Ramos (cell line): ENCODE measurements around the gene SLC24A5.

ENCODE experiments used
- in situ Hi-C: fragments of 300-500 bp; cut with MboI; formaldehyde crosslinking; loops from one replicate; pipeline ENCODE4 v1.14.3; 2022; ENCODE audit warnings: low sequenced_read_pairs; ENCODE audit not compliant: unreplicated experiment

SLC24A5 gene

GRCh38 chr15:48120745-48121144 lies at the start of gene SLC24A5:
SLC24A5 (plus strand) TSS chr15:48120990; CDS start chr15:48121045, 55 bp downstream.
- in situ Hi-C loops: no loop called here

DNA sequence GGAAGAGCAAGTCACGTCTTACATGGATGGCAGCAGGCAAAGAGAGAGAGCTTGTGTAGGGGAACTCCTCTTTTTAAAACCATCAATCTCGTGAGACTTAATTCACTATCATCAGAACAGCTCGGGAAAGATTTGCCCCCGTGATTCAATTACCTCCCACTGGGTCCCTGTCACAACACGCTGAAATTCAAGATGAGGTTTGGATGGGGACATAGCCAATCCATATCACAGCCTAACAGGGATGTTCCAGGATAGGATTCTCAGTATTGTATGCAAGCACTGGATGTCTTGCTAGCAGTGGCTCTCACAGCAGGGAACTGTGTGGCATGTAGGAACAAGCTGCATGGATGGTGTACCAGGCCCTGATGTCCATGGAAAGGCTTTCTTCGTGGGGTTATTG lies 47.8 kb upstream of the SLC24A5 start:
- in situ Hi-C loops: no loop called here

DNA sequence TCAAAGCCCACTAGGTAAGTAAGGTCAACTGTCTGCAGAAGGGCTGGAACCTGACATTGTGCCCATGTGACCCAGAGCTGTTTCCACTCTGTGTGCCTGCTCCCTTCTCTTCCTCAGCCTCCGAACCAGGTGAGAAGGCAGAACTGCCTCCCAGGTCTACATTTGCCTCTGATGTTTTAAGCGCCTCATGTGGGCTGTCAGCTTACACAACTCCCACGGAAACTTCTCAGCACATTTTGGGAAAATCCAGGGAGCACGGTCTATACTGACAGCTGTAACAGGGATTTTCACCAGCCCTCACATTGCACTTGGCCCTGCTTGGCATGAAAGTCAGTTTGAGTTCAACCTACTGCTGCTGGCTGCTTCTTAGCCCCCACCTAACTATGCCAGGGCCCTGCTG lies 46.9 kb upstream of the SLC24A5 start:
- in situ Hi-C loops: no loop called here

GRCh38 chr15:48076454-48076853 lies 44.3 kb upstream of the SLC24A5 start:
- in situ Hi-C loops: no loop called here

DNA sequence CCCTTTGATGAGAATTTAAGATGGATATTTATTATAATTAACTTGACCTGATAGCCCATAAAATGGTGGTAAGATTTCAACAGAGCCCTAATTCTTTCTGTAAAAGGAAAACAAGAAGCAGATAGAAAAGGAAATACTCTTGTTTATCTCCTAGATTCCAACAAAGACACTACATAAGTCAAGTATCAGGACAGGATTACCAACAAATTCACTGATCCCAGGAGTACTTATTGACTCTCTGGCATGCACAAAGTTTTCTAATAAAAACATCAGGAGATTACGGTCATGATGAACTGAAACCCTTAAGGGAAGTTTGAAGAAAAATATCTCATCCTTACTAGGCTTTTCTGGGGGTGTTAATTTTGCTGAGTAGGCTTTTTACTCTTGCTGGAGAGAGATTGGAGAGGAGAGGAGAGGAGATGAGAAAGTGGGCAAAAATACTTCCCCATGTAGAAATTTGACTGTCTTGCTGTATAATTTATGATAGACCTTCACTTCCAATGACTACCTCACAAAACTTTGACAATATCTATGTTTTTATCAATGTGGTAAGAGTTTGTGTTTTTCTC lies 43.1 kb upstream of the SLC24A5 start:
- in situ Hi-C loops: no loop called here

DNA sequence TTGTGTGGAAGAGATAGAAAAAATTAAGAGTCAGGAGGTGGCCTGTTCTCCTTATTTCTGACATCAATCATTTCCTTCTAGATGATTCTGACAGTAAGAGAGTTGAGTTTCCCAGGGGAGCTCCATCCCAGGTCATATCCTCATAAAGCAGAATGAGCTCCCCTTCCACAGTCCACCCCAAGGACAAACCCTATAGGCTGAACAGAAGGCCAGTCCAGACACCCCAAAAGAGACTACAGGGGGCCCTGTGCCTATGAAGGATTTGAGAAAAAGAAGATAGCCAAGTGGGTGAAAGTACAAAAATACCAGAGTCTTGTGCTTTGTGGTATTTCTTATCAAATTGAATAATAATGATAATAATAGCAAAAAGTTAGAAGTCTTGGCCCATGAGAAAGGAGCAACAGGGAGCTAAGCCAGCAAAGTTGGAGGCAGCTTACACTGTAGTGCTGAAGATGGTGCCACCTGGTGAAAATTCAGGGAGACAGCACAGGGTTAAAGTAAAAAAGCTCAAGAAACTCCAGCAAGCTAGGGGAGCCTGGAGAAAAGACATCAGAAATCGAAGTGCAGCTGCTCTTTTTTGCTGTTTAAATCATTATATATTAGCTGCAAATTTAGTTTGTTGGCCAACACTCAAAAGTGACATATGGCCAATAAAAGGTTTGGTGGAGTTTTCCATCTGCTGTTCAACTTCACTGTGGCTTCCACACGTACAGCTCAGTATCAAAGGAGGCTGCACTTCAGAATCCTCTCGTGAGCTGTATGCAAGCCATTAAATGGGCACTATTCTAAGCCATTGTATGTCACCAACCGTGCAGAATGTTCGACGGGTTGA lies 35.8 kb upstream of the SLC24A5 start:
- in situ Hi-C loops: no loop called here

- in situ Hi-C loops: no loop called here
These were observed 35.2 kb upstream of the SLC24A5 start for GRCh38 chr15:48085591-48085930.

GRCh38 chr15:48086133-48086532 lies 34.7 kb upstream of the SLC24A5 start:
- in situ Hi-C loops: no loop called here

GRCh38 chr15:48086576-48086975 lies 34.2 kb upstream of the SLC24A5 start:
- in situ Hi-C loops: no loop called here

DNA sequence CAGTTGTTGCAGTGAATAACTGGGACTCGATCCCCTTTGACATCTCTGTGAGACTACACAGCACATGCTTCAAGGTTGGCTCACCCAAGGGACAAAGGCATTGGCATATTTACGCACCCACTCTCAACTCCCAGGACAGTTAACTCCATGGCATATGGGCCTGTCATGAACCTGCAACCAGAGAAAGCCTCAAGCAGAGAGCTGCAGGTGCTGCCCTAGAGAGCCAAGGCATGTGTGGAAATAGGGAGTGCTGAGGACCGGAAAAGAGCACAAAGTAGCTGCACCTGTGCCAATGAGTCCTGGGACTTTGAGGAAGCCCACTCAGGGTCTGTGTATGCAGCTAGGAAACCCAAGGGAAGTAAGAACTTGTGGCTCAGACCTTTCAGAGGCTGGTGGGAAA lies 32.9 kb upstream of the SLC24A5 start:
- in situ Hi-C loops: no loop called here

- in situ Hi-C loops: no loop called here
These were observed 31.1 kb upstream of the SLC24A5 start for GRCh38 chr15:48089702-48090101.

GRCh38 chr15:48090115-48090514 lies 30.7 kb upstream of the SLC24A5 start:
- in situ Hi-C loops: no loop called here

DNA sequence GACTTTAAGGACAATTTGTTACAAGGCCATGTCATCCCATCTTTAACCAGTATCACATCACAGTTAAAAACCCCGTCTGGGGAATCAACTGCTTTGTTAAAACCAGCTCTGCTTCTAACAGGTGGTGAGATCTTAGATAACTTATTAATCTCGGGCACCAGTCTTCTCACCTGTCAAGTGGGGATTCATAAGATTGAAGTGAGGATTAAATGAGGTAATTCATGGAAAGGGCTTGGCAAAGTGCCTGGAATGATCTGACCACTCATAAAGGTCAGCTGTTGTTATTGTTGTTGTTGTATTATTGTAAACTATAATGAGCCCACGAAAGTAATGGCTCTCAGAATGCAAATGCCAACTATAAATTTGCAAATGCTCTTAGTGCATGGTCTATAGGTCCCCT lies 30.1 kb upstream of the SLC24A5 start:
- in situ Hi-C loops: no loop called here

DNA sequence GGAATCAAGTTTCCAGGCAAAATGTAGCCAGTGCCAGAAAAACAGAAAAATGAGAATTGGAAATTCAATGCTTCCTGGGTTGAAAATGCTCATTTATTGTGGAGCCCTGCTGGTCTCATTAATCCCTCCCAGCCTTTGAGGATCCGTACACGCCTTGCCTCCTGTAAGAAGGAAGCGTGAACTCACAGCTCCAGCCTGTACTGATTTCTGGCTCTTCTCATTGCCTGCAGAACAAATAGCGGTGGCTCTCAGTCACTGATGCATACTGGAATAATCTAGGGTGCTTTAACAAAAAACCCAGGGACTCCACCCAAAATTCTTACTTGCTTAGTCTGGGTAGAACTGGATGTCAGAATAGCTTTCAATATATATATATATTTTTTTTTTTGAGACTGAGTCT lies 29.3 kb upstream of the SLC24A5 start:
- in situ Hi-C loops: no loop called here

- in situ Hi-C loops: no loop called here
These were observed 24.4 kb upstream of the SLC24A5 start for GRCh38 chr15:48096355-48096786.

GRCh38 chr15:48096813-48097212 lies 24.0 kb upstream of the SLC24A5 start:
- in situ Hi-C loops: no loop called here

GRCh38 chr15:48097264-48097663 lies 23.5 kb upstream of the SLC24A5 start:
- in situ Hi-C loops: no loop called here

DNA sequence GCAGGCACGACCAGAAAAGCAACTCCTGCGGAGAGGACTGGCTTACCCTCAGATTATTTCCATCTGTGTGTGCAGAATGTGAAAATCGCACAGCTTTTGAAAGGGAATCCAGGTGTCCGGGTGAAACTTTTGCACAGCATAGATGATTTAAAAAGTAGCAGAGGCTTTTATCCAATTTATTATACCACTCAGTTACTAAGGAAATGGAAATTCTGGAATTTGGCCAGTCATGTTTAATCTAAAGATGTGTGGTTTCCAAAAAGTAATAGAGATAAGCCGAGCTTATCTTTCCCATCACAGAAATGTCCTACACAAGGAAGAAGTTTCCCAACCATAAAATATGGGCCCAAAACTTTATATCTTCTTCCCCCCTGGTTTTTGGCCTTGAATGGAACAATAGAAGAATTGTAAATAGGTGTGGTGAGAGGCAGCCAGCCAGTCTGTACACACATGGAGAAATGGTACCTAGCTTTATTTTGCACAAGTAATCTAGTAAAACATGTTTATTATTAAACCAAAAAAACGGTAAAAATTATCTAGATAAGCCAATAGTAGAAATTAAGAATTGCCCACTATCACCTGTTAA lies 19.3 kb upstream of the SLC24A5 start:
- in situ Hi-C loops: no loop called here

DNA sequence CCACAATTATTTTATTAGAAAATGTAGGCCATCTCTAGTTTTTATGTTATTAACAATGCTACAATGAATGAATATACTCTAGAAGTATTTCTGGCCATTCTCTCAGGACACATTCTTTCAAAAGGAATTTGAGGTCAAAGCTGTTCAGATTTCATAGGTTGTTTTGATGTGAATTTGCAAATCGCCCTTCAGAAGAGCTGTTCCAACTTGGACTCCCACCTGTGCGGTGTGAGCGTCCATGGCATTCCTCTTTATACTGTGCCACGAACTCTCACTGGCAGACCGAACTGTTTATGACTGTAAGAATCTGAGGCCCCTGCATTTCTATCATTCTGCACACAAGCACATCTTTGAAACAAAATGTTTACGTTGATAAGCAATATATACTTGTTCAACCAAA lies 18.6 kb upstream of the SLC24A5 start:
- in situ Hi-C loops: no loop called here

DNA sequence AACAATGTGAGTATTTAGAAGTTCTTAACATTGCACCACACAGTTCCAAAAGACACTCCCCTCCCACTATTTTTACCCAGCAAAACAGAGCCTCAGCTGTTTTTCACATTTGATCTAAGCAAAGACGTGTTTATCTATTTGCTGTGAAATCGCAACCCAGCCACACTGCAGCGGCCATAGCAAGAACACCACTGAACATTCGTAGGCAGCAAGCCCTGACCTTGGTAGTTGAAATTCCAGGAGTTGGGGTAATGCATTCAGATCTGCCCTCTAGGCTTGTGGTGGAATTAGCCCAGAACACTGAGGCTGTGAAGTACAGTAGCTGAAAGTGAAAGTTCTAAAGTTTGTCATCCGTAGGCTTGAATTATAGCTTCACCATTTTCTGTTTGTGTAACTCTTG lies 17.1 kb upstream of the SLC24A5 start:
- in situ Hi-C loops: no loop called here

- in situ Hi-C loops: no loop called here
These were observed 14.9 kb upstream of the SLC24A5 start for GRCh38 chr15:48105936-48106335.

- in situ Hi-C loops: no loop called here
These were observed 11.6 kb upstream of the SLC24A5 start for GRCh38 chr15:48109212-48109611.
